Astrocyte (in vitro differentiated cells and primary cell): ENCODE measurements around the gene SLC35F4. TPM values are rescaled to one million over a fixed set of nuclear protein-coding genes. Genes with fewer than 3 reads are reported as not detected.

Experiments
- DNase-seq: peaks from one replicate; pipeline ENCODE4 v3.0.0-alpha.2; 2010; ENCODE audit warnings: low read depth
- FAIRE-seq: peaks from 2 replicates; lab custom pipeline; 2011; peaks lifted over from hg19 to GRCh38; lab: Jason Lieb, UNC
- H2AFZ ChIP-seq: 2 replicates; pipeline ENCODE4 v1.6.0; 2012; ENCODE audit warnings: low read depth, low read length, inconsistent platforms
- H3K27ac ChIP-seq: 2 replicates; pipeline ENCODE4 v1.5.1; 2011; ENCODE audit warnings: low read depth, low read length, inconsistent platforms
- H3K27me3 ChIP-seq: 2 replicates; pipeline ENCODE4 v1.6.0; 2011; ENCODE audit warnings: low read length, inconsistent platforms; ENCODE audit not compliant: insufficient read depth
- H3K36me3 ChIP-seq: 2 replicates; pipeline ENCODE4 v1.5.1; 2011; ENCODE audit warnings: low read length, inconsistent platforms; ENCODE audit not compliant: insufficient read depth
- H3K4me1 ChIP-seq: 2 replicates; pipeline ENCODE4 v1.5.1; 2011; ENCODE audit warnings: low read length, inconsistent platforms; ENCODE audit not compliant: insufficient read depth
- H3K4me2 ChIP-seq: 2 replicates; pipeline ENCODE4 v1.6.0; 2012; ENCODE audit warnings: low read length, inconsistent platforms
- H3K4me3 ChIP-seq: 2 replicates; pipeline ENCODE4 v1.5.1; 2011; ENCODE audit warnings: low read depth, mild to moderate bottlenecking, low read length, inconsistent platforms; ENCODE audit not compliant: insufficient read depth
- H3K79me2 ChIP-seq: 2 replicates; pipeline ENCODE4 v1.6.0; 2012; ENCODE audit warnings: mild to moderate bottlenecking, low read length, inconsistent platforms; ENCODE audit not compliant: insufficient read depth
- H3K9ac ChIP-seq: 2 replicates; pipeline ENCODE4 v1.6.0; 2012; ENCODE audit warnings: mild to moderate bottlenecking, low read length, inconsistent platforms
- H3K9me3 ChIP-seq: 2 replicates; pipeline ENCODE4 v1.5.1; 2012; ENCODE audit warnings: low read depth, mild to moderate bottlenecking, low read length, inconsistent platforms; ENCODE audit not compliant: insufficient read depth
- H4K20me1 ChIP-seq: 2 replicates; pipeline ENCODE4 v1.6.0; 2012; ENCODE audit warnings: low read length, inconsistent platforms; ENCODE audit not compliant: insufficient read depth
- H3K27ac Mint-ChIP-seq: one replicate; pipeline ENCODE4 v1.8.0; 2021; ENCODE audit warnings: mild to moderate bottlenecking, mixed read lengths; ENCODE audit not compliant: unreplicated experiment
- H3K27me3 Mint-ChIP-seq: one replicate; pipeline ENCODE4 v1.8.0; 2021; ENCODE audit warnings: low read depth, mixed read lengths; ENCODE audit not compliant: unreplicated experiment
- H3K36me3 Mint-ChIP-seq: one replicate; pipeline ENCODE4 v1.8.0; 2021; ENCODE audit warnings: low read depth, mixed read lengths; ENCODE audit not compliant: unreplicated experiment
- H3K4me1 Mint-ChIP-seq: one replicate; pipeline ENCODE4 v1.8.0; 2021; ENCODE audit warnings: low read depth, mixed read lengths; ENCODE audit not compliant: unreplicated experiment
- H3K4me3 Mint-ChIP-seq: one replicate; pipeline ENCODE4 v1.8.0; 2021; ENCODE audit warnings: mild to moderate bottlenecking, moderate library complexity, mixed read lengths; ENCODE audit not compliant: unreplicated experiment
- H3K9me3 Mint-ChIP-seq: one replicate; pipeline ENCODE4 v1.8.0; 2021; ENCODE audit warnings: mild to moderate bottlenecking, mixed read lengths; ENCODE audit not compliant: unreplicated experiment
- CTCF ChIP-seq: IDR thresholded peaks from 2 replicates; pipeline ENCODE4 v1.5.1; 2011; ENCODE audit warnings: low read depth, mild to moderate bottlenecking, inconsistent platforms, low read length, moderate library complexity; ENCODE audit not compliant: insufficient read depth
- EZH2 ChIP-seq: IDR thresholded peaks from 2 replicates; pipeline ENCODE4 v1.6.1; 2012; ENCODE audit warnings: mild to moderate bottlenecking, low read length, inconsistent platforms; ENCODE audit not compliant: insufficient read depth
- total RNA-seq: library from RNA; stranded (reverse); gene quantifications from 2 replicates; pipeline ENCODE4 v1.2.1, GENCODE V29; 2021

SLC35F4 gene
- total RNA-seq, 1 donor from 2014 or later, result not detected

GRCh38 chr14:57610631-57611030 lies 255.3 kb downstream of the SLC35F4 start:
- no peak for FAIRE-seq
- H3K27ac Mint-ChIP-seq, result no peak overlapping the region

GRCh38 chr14:57609192-57610075 lies 256.5 kb downstream of the SLC35F4 start:
- FAIRE-seq, result no peak
- H3K27me3 Mint-ChIP-seq, result peaks cover 4% of the 10 kb centered on the region
- no peaks in the 10 kb centered on the region for H3K9me3 Mint-ChIP-seq

More at GRCh38 chr14:57610631-57611030, 255.3 kb downstream of the SLC35F4 start:
- peaks cover 4% of the 10 kb centered on the region for H3K27me3 Mint-ChIP-seq
- Histone ChIP-seq H3K79me2 (no peaks in the 10 kb centered on the region), H3K9me3 (no peaks in the 10 kb centered on the region), H3K27me3 (no peaks in the 10 kb centered on the region), H3K4me1 (no peaks in the 10 kb centered on the region), H4K20me1 (no peaks in the 10 kb centered on the region), H3K36me3 (no peaks in the 10 kb centered on the region), H2AFZ (no peak overlapping the region), H3K9ac (no peak overlapping the region), H3K4me3 (no peak overlapping the region), H3K4me2 (no peak overlapping the region), H3K27ac (no peak overlapping the region)
- H3K4me1 Mint-ChIP-seq, result no peaks in the 10 kb centered on the region
- H3K9me3 Mint-ChIP-seq, result no peaks in the 10 kb centered on the region
- no peaks in the 10 kb centered on the region for H3K36me3 Mint-ChIP-seq
- DNase-seq, result no peak
- H3K4me3 Mint-ChIP-seq, result no peak overlapping the region
- no peak for TF ChIP-seq EZH2
- TF ChIP-seq CTCF, result no peak

More at GRCh38 chr14:57609192-57610075, 256.5 kb downstream of the SLC35F4 start:
- Histone ChIP-seq H3K79me2 (no peaks in the 10 kb centered on the region), H2AFZ (no peak overlapping the region), H3K4me3 (no peak overlapping the region), H3K4me2 (no peak overlapping the region), H3K4me1 (no peaks in the 10 kb centered on the region), H3K36me3 (no peaks in the 10 kb centered on the region), H3K9ac (no peak overlapping the region), H3K27ac (no peak overlapping the region), H3K9me3 (no peaks in the 10 kb centered on the region), H3K27me3 (no peaks in the 10 kb centered on the region), H4K20me1 (no peaks in the 10 kb centered on the region)
- TF ChIP-seq CTCF (no peak), EZH2 (no peak)
- DNase-seq, result no peak
- Mint-ChIP-seq H3K36me3 (no peaks in the 10 kb centered on the region), H3K4me3 (no peak overlapping the region), H3K27ac (no peak overlapping the region), H3K4me1 (no peaks in the 10 kb centered on the region)
